KOPT-K1 (cell line): ENCODE measurements around the gene ATF6.

Experiments
- H3K27ac ChIP-seq: fragments of 200-600 bp; sonication (generic); 2 replicates; pipeline ENCODE4 v1.5.1; 2016; ENCODE audit warnings: antibody characterized with exemption, mild to moderate bottlenecking, low read depth, low read length; ENCODE audit not compliant: poor library complexity, severe bottlenecking
- H3K36me3 ChIP-seq: fragments of 200-600 bp; sonication (generic); 2 replicates; pipeline ENCODE4 v1.5.1; 2017; ENCODE audit warnings: antibody characterized with exemption, mild to moderate bottlenecking, low read length, moderate library complexity; ENCODE audit not compliant: insufficient read depth
- H3K9me3 ChIP-seq: fragments of 200-600 bp; sonication (generic); 2 replicates; pipeline ENCODE4 v1.5.1; 2017; ENCODE audit warnings: antibody characterized with exemption, low read length, mild to moderate bottlenecking; ENCODE audit not compliant: insufficient read depth, poor library complexity, severe bottlenecking

Gene ATF6

DNA sequence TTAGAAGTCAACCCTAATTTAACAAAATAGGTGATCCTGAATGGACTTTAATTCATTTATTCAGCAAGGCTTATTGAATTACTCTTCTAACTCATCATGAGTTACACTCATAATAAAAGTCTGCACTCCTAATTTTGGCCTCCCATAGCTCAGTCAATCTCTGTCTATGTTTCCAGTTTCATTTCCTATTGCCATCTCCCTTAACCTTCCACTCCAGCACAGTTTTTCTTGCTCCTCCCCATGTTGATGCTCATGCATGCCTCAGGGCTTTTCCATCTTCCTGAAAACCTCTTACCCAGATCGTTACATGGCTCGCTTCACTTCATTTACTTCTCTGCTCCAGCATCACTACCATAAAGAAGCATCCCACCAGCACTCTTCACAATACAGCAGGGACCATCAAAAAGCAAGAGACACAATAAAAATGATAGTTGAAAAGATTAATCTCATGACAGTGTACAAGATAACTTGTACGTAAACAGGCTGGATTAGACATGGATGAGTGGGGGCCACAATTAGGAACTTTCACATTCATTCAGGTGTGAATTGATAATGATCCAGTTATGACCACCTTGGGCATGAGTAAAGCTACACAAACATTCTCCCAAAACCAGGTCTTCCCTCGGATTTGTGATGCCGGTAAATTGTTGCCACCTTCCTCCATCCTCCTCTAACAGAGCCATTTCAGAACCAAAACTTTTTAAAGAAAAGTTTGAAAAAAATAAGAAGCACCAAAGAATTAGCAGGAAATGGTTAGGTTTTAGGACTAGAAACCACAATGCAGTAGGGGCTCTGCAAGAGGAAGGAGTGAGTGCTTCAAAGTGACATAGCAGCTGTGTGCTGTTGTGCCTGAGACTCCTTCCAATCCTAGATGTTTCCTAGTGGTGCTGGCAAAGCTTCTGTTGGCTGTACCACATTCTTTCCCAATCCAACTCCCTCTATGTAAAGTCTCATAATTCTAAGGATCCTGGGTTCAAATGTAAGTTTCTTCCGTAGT lies 167.8 kb downstream of the ATF6 start:
- Histone ChIP-seq H3K9me3 (no peaks in the 10 kb centered on the region), H3K27ac (peak overlapping the region; percentile 63), H3K36me3 (peaks cover 15% of the 10 kb centered on the region)

DNA sequence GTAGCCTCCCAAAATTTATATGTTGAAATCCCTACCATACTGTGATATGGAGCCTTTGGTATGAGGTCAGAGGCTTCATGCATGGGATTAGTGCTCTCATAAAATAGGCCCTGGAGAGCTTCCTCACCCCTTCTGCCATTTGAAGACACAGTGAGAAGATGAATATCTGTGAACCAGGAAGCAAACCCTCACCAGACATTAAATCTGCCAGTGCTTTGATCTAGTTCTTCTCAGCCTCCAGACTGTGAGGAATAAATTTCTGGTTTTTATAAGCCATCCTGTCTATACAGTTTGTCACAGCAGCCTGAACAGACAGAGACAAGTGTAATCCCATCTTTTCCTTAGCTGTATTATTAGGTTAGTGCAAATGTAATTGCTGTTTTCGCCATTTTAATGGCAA lies 169.1 kb downstream of the ATF6 start:
- peaks cover 8% of the 10 kb centered on the region for H3K36me3 ChIP-seq
- H3K9me3 ChIP-seq = no peaks in the 10 kb centered on the region
- peak overlapping the region; percentile 63 for H3K27ac ChIP-seq

DNA sequence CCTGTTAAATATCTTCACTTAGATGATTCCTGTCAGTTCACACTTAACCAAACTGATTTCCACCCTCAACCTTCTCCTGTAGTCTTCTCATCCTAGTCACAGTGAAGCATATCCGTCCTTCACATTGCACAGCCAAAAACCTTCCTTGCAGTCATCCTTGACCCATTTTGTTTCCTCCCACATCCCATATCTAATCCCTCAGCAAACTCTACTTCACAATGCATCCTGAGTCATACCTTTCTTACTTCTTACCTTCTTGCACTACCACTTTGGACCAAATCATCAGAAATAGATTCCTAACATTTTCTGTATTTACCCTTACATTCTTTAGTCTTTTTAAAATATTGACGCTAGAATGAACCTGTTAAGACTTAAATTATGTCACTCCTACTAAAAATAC lies 170.7 kb downstream of the ATF6 start:
- Histone ChIP-seq H3K9me3 (no peaks in the 10 kb centered on the region), H3K36me3 (peaks cover 12% of the 10 kb centered on the region), H3K27ac (no peak overlapping the region)

DNA sequence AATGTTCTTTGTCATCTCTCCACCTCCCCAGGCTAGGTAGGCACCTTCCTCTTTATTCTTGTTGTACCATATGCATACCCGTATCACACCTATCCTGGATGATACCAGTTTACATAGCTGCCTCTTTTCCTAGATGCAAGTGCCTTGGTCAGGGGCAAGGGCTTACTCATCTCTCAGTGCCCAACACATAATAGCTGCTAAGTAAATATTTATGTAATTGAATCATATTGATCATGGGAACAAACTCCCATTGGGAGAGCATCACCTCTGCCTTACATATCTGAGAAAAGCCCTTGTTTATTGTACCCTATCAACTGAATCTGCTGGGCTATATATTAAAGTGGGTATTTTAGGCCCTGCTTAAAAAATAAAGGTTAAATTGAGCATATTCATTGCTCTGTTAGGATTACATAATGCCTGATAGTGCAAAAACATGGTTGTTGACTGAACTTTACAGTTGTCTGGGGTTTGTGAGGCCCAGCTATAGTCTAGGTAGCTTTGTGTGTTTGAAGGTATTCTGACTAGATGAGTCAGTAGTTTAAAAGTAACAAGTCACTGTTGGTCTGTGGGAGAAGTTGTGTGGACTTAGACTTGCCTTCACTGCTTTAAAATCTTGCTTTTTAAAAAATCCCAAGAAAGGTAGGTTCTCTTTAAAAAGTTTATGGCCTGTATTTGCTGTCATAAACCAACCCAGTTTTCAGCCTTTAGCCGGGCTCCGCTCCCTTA lies 174.9 kb downstream of the ATF6 start:
- H3K27ac ChIP-seq = no peak overlapping the region
- H3K9me3 ChIP-seq = no peaks in the 10 kb centered on the region
- peaks cover 49% of the 10 kb centered on the region for H3K36me3 ChIP-seq

DNA sequence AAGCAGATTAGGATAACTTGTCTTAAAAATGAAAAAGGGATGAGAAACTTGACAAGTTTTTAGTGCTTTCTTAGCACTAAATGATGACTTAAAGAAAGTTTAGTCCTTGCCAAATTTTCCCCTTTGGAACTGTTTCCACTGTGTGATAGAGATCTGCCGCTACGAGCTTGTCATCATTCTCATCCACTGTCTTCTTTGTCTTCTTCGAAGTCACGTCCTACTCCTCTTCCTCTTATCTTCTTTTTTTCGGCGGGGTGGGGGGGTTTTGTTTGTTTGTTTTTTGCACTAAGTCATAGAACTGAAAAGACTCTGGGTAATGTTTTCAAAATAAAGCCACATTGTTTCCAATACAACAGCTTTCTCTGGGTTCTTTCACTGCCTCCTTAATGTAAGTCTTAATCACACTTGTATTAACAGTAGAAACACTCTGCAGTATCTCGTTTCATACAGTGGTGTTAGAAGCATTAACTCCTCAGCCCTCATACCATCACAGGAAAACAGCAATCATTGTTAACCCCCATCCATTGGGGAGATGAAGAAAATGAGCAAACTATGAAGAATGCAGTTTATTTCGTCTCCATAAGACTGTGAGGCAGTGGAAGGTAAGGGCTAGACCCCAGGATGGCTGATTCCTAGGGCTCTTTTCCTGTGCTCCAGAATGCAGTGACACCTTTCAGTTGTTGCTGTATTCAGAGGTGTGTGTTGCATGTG lies 175.8 kb downstream of the ATF6 start:
- Histone ChIP-seq H3K9me3 (no peaks in the 10 kb centered on the region), H3K27ac (no peak overlapping the region), H3K36me3 (peaks cover 49% of the 10 kb centered on the region)

DNA sequence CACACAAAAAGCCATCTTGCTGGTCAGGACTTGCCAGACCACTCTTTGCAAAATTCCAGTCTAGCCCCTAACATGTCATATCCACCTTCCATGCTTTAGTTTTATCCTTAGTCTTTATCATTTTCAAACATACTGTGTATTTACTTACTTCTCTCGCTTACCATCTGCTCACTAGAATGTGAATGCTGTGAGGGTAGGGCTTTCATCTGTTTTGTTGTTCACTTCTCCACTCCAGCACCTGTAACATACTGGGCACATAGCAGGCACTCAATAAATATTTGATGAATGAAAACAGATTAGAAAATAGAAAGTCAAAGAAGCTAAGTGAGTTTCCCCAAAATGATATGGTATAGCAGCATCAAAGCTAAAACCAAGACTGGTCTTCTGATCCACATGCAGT lies 177.6 kb downstream of the ATF6 start:
- Histone ChIP-seq H3K27ac (no peak overlapping the region), H3K9me3 (no peaks in the 10 kb centered on the region), H3K36me3 (peaks cover 53% of the 10 kb centered on the region; the same call in 1 of the 2 replicates)

DNA sequence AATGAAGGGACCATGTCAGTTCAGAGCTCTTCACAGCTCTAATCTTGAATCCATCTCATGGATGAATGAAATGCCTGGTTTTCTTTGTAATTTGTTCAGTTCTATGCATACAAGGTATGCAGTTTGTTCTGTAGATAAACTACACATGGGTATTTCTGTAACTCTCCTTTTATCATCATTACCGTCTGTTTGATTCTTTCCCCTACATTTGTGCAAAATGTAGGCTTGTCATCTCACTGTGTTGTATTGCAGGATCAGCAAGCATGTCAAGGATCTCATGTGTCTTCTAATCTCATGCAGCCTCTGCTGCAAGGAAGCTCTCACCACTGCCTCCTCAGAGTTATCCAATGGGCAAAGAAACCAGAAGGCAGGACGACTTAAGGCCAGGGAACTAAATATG lies 178.3 kb downstream of the ATF6 start:
- Histone ChIP-seq H3K9me3 (no peaks in the 10 kb centered on the region), H3K27ac (no peak overlapping the region), H3K36me3 (peaks cover 58% of the 10 kb centered on the region; the same call in 1 of the 2 replicates)

DNA sequence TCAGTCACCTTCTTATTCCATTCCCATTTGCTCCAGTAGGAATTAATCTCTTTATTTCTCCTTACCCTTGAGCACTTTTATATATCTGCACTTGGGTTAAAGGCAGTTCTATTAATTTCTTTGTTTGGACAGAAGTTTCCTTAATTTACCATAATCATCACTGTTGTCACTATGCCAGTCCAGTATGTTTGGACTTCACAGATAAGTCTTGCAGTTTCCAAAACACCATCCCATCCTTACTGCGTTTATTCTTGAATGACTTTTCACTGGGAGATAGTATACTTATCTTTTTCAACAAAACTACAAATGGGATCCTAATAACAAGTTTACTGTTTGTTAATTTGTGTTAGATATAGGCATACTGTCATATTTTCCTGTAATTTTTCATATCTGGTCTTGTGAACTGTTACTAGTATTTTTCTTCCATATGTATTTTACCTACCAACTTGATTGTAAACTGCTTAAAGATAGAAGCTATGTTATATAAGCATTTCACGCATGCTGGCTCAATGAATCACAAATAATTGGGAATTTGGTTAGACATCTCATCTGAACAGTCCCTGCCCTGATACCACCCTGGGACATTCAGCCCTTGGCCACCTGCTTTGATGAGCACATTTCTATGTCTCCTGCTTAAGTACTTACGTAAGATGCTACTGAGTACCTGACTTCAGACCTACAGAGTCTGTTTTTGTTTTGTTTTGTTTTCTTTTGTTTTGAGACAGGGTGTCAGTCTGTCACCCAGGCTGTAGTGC lies 179.4 kb downstream of the ATF6 start:
- no peak overlapping the region for H3K27ac ChIP-seq
- peaks cover 58% of the 10 kb centered on the region; the same call in 1 of the 2 replicates for H3K36me3 ChIP-seq
- no peaks in the 10 kb centered on the region for H3K9me3 ChIP-seq

DNA sequence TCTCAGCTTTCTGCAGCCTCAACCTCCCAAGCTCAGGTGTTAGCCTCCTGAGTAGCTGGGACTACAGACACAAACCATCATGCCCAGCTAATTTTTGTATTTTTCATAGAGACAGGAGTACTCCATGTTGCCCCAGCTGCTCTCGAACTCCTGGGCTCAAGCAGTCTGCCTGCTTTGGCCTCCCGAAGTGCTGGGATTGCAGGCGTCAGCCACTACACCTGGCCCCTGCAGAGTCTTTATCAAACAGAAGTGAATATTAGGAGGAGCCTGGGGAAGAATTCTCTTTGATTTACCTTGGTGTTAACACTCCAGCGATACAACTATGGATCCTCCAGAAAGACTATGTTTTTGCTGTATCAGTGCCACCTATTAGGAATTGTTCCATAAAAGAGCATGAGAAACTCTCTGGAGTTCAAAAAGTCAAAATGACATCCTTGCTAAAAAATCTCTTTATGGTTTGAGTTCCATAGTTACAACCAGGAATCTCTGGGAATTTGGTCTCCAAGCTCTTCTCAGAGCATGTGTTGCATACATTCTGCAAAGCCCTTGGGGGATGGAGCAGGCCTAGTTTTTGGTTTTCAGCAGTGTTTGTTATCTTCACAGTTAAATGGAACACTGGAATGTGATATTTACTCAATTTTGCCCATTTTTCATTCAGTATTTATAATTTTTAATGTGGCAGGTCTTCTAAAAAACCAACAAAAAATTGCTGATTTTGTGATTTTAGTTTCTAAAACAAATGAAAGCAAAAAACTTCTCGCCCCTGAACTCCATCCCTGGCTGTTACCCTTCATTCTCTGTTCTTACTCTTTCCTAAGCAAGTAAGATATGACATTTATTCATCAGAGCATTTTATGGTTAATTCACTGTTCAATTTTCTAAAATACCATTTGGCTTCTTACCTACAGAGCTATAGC lies 180.2 kb downstream of the ATF6 start:
- H3K36me3 ChIP-seq = peaks cover 58% of the 10 kb centered on the region; the same call in 1 of the 2 replicates
- no peaks in the 10 kb centered on the region for H3K9me3 ChIP-seq
- H3K27ac ChIP-seq = no peak overlapping the region

DNA sequence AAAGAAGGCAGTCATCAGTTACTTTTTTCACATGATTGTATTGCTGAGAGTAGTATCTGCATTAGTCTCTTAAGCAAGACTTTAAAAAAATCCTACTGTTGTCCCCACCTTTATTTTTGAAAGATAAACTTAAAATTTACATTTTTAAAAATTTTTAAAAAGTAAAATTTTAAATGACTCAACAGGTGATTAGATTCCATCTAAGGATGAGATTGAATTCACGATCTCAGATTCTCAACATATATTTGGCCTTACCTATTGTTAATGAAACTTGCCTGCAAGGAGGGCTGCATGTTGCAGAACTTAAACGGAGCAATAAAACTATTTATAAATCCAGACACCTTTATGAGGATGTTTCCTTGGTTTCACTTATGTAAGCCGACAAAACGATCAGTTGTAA lies 182.3 kb downstream of the ATF6 start:
- H3K27ac ChIP-seq = no peak overlapping the region
- H3K9me3 ChIP-seq = no peaks in the 10 kb centered on the region
- peaks cover 45% of the 10 kb centered on the region; the same call in 1 of the 2 replicates for H3K36me3 ChIP-seq

DNA sequence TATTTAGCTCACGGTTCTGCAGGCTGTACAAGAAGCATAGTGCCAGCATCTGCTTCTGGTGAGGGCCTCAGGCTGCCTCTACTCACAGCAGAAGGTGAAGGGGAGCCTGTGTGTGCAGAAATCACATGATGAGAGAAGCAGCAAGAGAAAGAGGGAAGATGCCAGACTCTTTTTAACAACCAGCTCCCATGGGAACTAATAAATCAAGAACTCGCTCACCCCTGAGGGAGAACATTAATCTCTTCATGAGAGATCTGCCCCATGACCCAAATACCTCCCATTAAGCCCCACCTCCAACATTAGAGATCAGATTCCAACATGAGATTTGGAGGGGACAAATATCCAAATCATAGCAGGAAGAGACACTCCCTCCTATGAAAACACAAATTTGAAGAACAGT lies 183.4 kb downstream of the ATF6 start:
- no peak overlapping the region for H3K27ac ChIP-seq
- peaks cover 36% of the 10 kb centered on the region; the same call in 1 of the 2 replicates for H3K36me3 ChIP-seq
- no peaks in the 10 kb centered on the region for H3K9me3 ChIP-seq

DNA sequence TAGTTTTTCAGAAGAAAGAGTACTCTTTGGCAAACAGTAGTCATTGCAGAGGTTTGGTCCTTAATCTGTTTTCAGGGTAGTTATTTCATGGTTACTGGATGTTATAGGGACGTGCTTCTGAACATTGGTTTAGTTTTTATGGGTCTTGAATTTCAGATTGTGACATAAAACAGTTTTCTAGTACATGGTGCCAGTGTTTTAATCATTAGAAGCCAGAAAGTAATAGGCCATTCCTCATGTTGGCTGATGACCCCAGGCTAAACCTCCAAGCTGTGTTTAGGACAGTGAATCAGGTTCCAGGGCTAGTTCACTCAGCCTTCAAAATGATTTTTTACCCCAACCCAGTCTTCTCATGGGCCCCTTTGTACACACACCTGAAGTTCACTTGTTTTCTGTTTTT lies 184.3 kb downstream of the ATF6 start:
- Histone ChIP-seq H3K36me3 (peaks cover 27% of the 10 kb centered on the region; the same call in 1 of the 2 replicates), H3K27ac (no peak overlapping the region)

DNA sequence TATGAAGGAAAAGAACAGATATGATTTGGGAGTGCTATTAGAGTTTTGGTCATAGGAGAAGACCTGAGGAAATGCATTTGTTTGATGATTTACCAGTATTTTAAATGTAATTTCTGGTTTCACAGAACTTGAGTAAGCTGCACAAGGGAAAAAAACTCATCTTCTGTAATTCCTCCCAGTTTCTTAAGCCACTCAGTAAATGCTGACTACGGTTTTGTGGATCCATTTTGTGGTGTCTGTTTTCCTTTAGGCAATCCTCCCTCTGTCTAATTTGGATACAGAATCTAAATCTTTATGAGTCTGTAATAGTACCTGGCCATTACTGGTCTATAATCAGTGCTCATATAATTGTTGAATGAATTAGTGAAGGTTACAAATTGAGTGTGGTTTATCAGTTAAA lies 185.5 kb downstream of the ATF6 start:
- H3K27ac ChIP-seq = no peak overlapping the region
- H3K36me3 ChIP-seq = peaks cover 27% of the 10 kb centered on the region; the same call in 1 of the 2 replicates
- H3K9me3 ChIP-seq = no peaks in the 10 kb centered on the region

More for the DNA sequence above, 184.3 kb downstream of the ATF6 start:
- H3K9me3 ChIP-seq = no peaks in the 10 kb centered on the region
